ENCODE results near the gene JUP. TPM values are rescaled to one million over a fixed set of nuclear protein-coding genes. Genes with fewer than 3 reads are reported as not detected.

JUP gene
- total and polyA plus RNA-seq, 2 of the 13 experiments (the other 11 are each of a cell fraction or from before 2014, with no cell fraction given): 12.1 to 20.6 TPM

DNA sequence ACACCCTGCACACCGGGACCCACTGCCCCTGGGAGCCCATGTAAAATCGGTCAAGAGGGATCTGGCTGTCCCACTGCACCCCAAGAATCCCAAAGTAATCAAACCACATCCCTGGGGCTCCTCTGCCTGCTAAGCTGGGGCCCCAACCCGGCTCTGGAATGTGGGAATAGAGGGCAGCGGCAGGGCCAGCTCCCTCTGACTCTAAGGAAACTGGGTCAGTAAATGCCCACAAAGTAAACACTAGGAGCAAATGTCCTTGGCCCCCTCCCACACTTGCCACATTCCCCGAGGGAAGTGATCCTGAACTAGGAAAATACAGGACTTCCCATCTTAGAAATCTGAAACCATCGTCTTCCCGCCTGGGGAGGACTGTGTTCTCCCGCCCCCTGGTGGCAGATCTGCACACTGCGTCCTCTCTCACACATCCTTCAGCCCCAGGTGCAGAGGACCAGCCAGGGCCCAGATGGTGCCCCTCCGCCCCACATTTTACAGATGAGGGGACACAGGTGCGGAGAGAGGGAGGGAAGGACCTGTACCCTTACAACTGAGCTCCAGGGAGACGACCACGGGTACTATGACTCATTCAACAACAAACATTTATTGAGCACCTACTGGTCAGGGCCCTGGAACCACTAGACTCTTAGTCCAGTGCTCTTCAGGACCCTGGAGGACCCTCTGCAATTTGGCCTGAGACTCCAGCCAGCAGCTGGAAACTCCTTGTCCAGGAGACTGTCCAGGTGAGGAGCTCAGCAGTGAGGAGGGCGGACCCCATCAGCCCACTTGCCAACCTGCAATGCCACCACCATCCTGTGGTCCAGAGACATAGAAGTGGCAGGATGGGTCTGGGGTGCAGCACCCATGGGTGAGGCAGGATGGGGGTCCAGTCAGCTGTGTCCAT is 15.1 kb upstream of the JUP start (continued):
- TF ChIP-seq ZNF292 (CRISPR knock-in tag; IDR thresholded peaks at IDR 0.05; ENCODE audit: borderline replicate concordance, low read depth): no peak
- TF ChIP-seq, protein P1, sequence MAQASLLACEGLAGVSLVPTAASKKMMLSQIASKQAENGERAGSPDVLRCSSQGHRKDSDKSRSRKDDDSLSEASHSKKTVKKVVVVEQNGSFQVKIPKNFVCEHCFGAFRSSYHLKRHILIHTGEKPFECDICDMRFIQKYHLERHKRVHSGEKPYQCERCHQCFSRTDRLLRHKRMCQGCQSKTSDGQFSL (CRISPR knock-in tag; IDR thresholded peaks at IDR 0.05): peak; percentile 27; the same call in 1 of the 2 replicates
- no peak for TF ChIP-seq ZNF570 (CRISPR knock-in tag; IDR thresholded peaks at IDR 0.05; ENCODE audit: borderline replicate concordance)
- TF ChIP-seq, protein P2, sequence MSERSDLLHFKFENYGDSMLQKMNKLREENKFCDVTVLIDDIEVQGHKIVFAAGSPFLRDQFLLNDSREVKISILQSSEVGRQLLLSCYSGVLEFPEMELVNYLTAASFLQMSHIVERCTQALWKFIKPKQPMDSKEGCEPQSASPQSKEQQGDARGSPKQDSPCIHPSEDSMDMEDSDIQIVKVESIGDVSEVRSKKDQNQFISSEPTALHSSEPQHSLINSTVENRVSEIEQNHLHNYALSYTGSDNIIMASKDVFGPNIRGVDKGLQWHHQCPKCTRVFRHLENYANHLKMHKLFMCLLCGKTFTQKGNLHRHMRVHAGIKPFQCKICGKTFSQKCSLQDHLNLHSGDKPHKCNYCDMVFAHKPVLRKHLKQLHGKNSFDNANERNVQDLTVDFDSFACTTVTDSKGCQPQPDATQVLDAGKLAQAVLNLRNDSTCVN (CRISPR knock-in tag; IDR thresholded peaks at IDR 0.05; ENCODE audit: borderline replicate concordance): peak; percentile 43; the same call in 1 of the 2 replicates
- TF ChIP-seq PPARG (CRISPR knock-in tag; conservative IDR thresholded peaks at IDR 0.05): peak; percentile 63; the same call in 1 of the 2 replicates
- TF ChIP-seq, protein P3, sequence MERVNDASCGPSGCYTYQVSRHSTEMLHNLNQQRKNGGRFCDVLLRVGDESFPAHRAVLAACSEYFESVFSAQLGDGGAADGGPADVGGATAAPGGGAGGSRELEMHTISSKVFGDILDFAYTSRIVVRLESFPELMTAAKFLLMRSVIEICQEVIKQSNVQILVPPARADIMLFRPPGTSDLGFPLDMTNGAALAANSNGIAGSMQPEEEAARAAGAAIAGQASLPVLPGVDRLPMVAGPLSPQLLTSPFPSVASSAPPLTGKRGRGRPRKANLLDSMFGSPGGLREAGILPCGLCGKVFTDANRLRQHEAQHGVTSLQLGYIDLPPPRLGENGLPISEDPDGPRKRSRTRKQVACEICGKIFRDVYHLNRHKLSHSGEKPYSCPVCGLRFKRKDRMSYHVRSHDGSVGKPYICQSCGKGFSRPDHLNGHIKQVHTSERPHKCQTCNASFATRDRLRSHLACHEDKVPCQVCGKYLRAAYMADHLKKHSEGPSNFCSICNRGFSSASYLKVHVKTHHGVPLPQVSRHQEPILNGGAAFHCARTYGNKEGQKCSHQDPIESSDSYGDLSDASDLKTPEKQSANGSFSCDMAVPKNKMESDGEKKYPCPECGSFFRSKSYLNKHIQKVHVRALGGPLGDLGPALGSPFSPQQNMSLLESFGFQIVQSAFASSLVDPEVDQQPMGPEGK (CRISPR knock-in tag; IDR thresholded peaks at IDR 0.05): peak; percentile 69; the same call in 1 of the 2 replicates
- TF ChIP-seq GABPB1 (CRISPR knock-in tag; IDR thresholded peaks at IDR 0.05): peak; percentile 26; the same call in 1 of the 2 replicates
- TF ChIP-seq, protein P4, sequence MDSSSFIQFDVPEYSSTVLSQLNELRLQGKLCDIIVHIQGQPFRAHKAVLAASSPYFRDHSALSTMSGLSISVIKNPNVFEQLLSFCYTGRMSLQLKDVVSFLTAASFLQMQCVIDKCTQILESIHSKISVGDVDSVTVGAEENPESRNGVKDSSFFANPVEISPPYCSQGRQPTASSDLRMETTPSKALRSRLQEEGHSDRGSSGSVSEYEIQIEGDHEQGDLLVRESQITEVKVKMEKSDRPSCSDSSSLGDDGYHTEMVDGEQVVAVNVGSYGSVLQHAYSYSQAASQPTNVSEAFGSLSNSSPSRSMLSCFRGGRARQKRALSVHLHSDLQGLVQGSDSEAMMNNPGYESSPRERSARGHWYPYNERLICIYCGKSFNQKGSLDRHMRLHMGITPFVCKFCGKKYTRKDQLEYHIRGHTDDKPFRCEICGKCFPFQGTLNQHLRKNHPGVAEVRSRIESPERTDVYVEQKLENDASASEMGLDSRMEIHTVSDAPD (CRISPR knock-in tag; IDR thresholded peaks at IDR 0.05): no peak
- TF ChIP-seq, protein P5, sequence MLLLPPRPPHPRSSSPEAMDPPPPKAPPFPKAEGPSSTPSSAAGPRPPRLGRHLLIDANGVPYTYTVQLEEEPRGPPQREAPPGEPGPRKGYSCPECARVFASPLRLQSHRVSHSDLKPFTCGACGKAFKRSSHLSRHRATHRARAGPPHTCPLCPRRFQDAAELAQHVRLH (CRISPR knock-in tag; IDR thresholded peaks at IDR 0.05; ENCODE audit: borderline replicate concordance, low read depth): peak; percentile 74; the same call in 1 of the 2 replicates
- TF ChIP-seq, protein P6, sequence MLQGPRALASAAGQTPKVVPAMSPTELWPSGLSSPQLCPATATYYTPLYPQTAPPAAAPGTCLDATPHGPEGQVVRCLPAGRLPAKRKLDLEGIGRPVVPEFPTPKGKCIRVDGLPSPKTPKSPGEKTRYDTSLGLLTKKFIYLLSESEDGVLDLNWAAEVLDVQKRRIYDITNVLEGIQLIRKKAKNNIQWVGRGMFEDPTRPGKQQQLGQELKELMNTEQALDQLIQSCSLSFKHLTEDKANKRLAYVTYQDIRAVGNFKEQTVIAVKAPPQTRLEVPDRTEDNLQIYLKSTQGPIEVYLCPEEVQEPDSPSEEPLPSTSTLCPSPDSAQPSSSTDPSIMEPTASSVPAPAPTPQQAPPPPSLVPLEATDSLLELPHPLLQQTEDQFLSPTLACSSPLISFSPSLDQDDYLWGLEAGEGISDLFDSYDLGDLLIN (CRISPR knock-in tag; IDR thresholded peaks at IDR 0.05; ENCODE audit: borderline replicate concordance): no peak
- TF ChIP-seq MAZ (IDR thresholded peaks at IDR 0.05; ENCODE audit: borderline replicate concordance, low read depth, low read length): peak; percentile 68; the same call in 1 of the 2 replicates
- TF ChIP-seq MAZ (CRISPR knock-in tag; IDR thresholded peaks at IDR 0.05; ENCODE audit: low read depth): no peak; the same call in 1 of the 2 replicates
- TF ChIP-seq ZNF567 (CRISPR knock-in tag; IDR thresholded peaks at IDR 0.05; ENCODE audit: borderline replicate concordance): no peak
- peak; percentile 30; the same call in 1 of the 2 replicates for TF ChIP-seq ZNF230 (CRISPR knock-in tag; IDR thresholded peaks at IDR 0.05)
- TF ChIP-seq SAP130 (CRISPR knock-in tag; IDR thresholded peaks at IDR 0.05; ENCODE audit: low read depth): peak; percentile 49
- TF ChIP-seq SMAD1 (CRISPR knock-in tag; IDR thresholded peaks at IDR 0.05; ENCODE audit: borderline replicate concordance, low read depth): peak; percentile 29; the same call in 1 of the 2 replicates
- no peak; the same call in 1 of the 2 replicates for TF ChIP-seq ZNF30 (CRISPR knock-in tag; IDR thresholded peaks at IDR 0.05)
- TF ChIP-seq, protein P7, sequence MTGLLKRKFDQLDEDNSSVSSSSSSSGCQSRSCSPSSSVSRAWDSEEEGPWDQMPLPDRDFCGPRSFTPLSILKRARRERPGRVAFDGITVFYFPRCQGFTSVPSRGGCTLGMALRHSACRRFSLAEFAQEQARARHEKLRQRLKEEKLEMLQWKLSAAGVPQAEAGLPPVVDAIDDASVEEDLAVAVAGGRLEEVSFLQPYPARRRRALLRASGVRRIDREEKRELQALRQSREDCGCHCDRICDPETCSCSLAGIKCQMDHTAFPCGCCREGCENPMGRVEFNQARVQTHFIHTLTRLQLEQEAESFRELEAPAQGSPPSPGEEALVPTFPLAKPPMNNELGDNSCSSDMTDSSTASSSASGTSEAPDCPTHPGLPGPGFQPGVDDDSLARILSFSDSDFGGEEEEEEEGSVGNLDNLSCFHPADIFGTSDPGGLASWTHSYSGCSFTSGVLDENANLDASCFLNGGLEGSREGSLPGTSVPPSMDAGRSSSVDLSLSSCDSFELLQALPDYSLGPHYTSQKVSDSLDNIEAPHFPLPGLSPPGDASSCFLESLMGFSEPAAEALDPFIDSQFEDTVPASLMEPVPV (CRISPR knock-in tag; IDR thresholded peaks at IDR 0.05): peak; percentile 36; the same call in 1 of the 2 replicates
